Measurements from ENCODE around the gene KLC1.

Gene KLC1

GRCh38 chr14:103738166-103738565 is 109.2 kb downstream of the KLC1 start:
- WGBS (ENCODE audit: insufficient coverage) = 97% methylated on average over 4 of the region's 10 CpGs
- Histone ChIP-seq H3K27ac (ENCODE audit: insufficient read depth in 1 of 2, low read depth in 1 of 2, low read length in 2 of 2, poor library complexity in 1 of 2, severe bottlenecking in 2 of 2) (no peak overlapping the region), H3K4me3 (ENCODE audit: control insufficient read depth in 1 of 7, extremely low read depth in 1 of 7, insufficient read depth in 4 of 7, low read depth in 2 of 7, low read length in 6 of 7) (no peak overlapping the region), H3K36me3 (ENCODE audit: control insufficient read depth in 4 of 4, insufficient read depth in 4 of 4, low read length in 3 of 4) (peaks cover 0 to 26% (median 9%) of the 10 kb centered on the region in 4 experiments), H3K4me1 (ENCODE audit: control extremely low read depth in 1 of 4, control insufficient read depth in 4 of 4, insufficient read depth in 4 of 4, low read length in 3 of 4) (peaks cover 0 to 7% (median 1%) of the 10 kb centered on the region in 4 experiments), H3K27me3 (replicated peaks in 2 of 5; ENCODE audit: control insufficient read depth in 4 of 5, insufficient read depth in 5 of 5, low read length in 4 of 5) (no peaks in the 10 kb centered on the region), H3K9me3 (ENCODE audit: control extremely low read depth in 1 of 5, control insufficient read depth in 4 of 5, insufficient read depth in 2 of 5, low read depth in 1 of 5, low read length in 4 of 5) (no peaks in the 10 kb centered on the region)
- CTCF ChIA-PET = no interaction called here
- POLR2A ChIA-PET = no interaction called here
- no peak for DNase-seq

GRCh38 chr14:103738701-103739451 is 109.9 kb downstream of the KLC1 start:
- WGBS (ENCODE audit: insufficient coverage) = 95% methylated on average over 33 of the region's 34 CpGs
- no peak for DNase-seq
- H3K36me3 ChIP-seq (ENCODE audit: control insufficient read depth in 4 of 4, insufficient read depth in 4 of 4, low read length in 3 of 4) = peaks cover 0 to 19% (median 6%) of the 10 kb centered on the region in 4 experiments
- H3K4me1 ChIP-seq (ENCODE audit: control extremely low read depth in 1 of 4, control insufficient read depth in 4 of 4, insufficient read depth in 4 of 4, low read length in 3 of 4) = peaks cover 0 to 7% (median 1%) of the 10 kb centered on the region in 4 experiments
- H3K4me3 ChIP-seq (ENCODE audit: control insufficient read depth in 1 of 7, extremely low read depth in 1 of 7, insufficient read depth in 4 of 7, low read depth in 2 of 7, low read length in 6 of 7) = no peak overlapping the region
- ChIA-PET POLR2A (no interaction called here), CTCF (interaction anchor here (1.2 kb wide), 1 partner anchor 13 kb away, joined by 3 read pairs; no protein-coding TSS in a partner anchor)
- H3K27me3 ChIP-seq (replicated peaks in 2 of 5; ENCODE audit: control insufficient read depth in 4 of 5, insufficient read depth in 5 of 5, low read length in 4 of 5) = no peaks in the 10 kb centered on the region
- no peaks in the 10 kb centered on the region for H3K9me3 ChIP-seq (ENCODE audit: control extremely low read depth in 1 of 5, control insufficient read depth in 4 of 5, insufficient read depth in 2 of 5, low read depth in 1 of 5, low read length in 4 of 5)
- no peak overlapping the region for H3K27ac ChIP-seq (ENCODE audit: insufficient read depth in 1 of 2, low read depth in 1 of 2, low read length in 2 of 2, poor library complexity in 1 of 2, severe bottlenecking in 2 of 2)

GRCh38 chr14:103739466-103739792 is 110.4 kb downstream of the KLC1 start:
- POLR2A ChIA-PET = no interaction called here
- Histone ChIP-seq H3K27ac (ENCODE audit: insufficient read depth in 1 of 2, low read depth in 1 of 2, low read length in 2 of 2, poor library complexity in 1 of 2, severe bottlenecking in 2 of 2) (no peak overlapping the region), H3K27me3 (replicated peaks in 2 of 5; ENCODE audit: control insufficient read depth in 4 of 5, insufficient read depth in 5 of 5, low read length in 4 of 5) (no peaks in the 10 kb centered on the region), H3K4me1 (ENCODE audit: control extremely low read depth in 1 of 4, control insufficient read depth in 4 of 4, insufficient read depth in 4 of 4, low read length in 3 of 4) (peaks cover 0 to 7% (median 1%) of the 10 kb centered on the region in 4 experiments), H3K4me3 (ENCODE audit: control insufficient read depth in 1 of 7, extremely low read depth in 1 of 7, insufficient read depth in 4 of 7, low read depth in 2 of 7, low read length in 6 of 7) (no peak overlapping the region), H3K36me3 (ENCODE audit: control insufficient read depth in 4 of 4, insufficient read depth in 4 of 4, low read length in 3 of 4) (peaks cover 0 to 14% (median 3%) of the 10 kb centered on the region in 4 experiments), H3K9me3 (ENCODE audit: control extremely low read depth in 1 of 5, control insufficient read depth in 4 of 5, insufficient read depth in 2 of 5, low read depth in 1 of 5, low read length in 4 of 5) (no peaks in the 10 kb centered on the region)
- CTCF ChIA-PET = interaction anchor here (1.2 kb wide), 1 partner anchor 12 kb away, joined by 3 read pairs; no protein-coding TSS in a partner anchor
- no peak for DNase-seq
- WGBS (ENCODE audit: insufficient coverage) = 96% methylated on average over 6 of the region's 6 CpGs

- ChIA-PET CTCF (interaction anchor here (1.2 kb wide), 1 partner anchor 12 kb away, joined by 3 read pairs; no protein-coding TSS in a partner anchor), POLR2A (no interaction called here)
- no peak for DNase-seq
- 96% methylated on average over 25 of the region's 30 CpGs for WGBS (ENCODE audit: insufficient coverage)
- Histone ChIP-seq H3K4me1 (ENCODE audit: control extremely low read depth in 1 of 4, control insufficient read depth in 4 of 4, insufficient read depth in 4 of 4, low read length in 3 of 4) (peaks cover 0 to 7% (median 1%) of the 10 kb centered on the region in 4 experiments), H3K36me3 (ENCODE audit: control insufficient read depth in 4 of 4, insufficient read depth in 4 of 4, low read length in 3 of 4) (peaks cover 0 to 12% (median under 1%) of the 10 kb centered on the region in 4 experiments), H3K4me3 (ENCODE audit: control insufficient read depth in 1 of 7, extremely low read depth in 1 of 7, insufficient read depth in 4 of 7, low read depth in 2 of 7, low read length in 6 of 7) (no peak overlapping the region), H3K9me3 (ENCODE audit: control extremely low read depth in 1 of 5, control insufficient read depth in 4 of 5, insufficient read depth in 2 of 5, low read depth in 1 of 5, low read length in 4 of 5) (no peaks in the 10 kb centered on the region), H3K27ac (ENCODE audit: insufficient read depth in 1 of 2, low read depth in 1 of 2, low read length in 2 of 2, poor library complexity in 1 of 2, severe bottlenecking in 2 of 2) (no peak overlapping the region), H3K27me3 (replicated peaks in 2 of 5; ENCODE audit: control insufficient read depth in 4 of 5, insufficient read depth in 5 of 5, low read length in 4 of 5) (no peaks in the 10 kb centered on the region)
Observed at GRCh38 chr14:103739793-103740501, 110.9 kb downstream of the KLC1 start.

- POLR2A ChIA-PET = interaction anchor here (0.5 kb wide), 1 partner anchor 29 kb away, joined by 3 read pairs; no protein-coding TSS in a partner anchor
- H3K36me3 ChIP-seq (ENCODE audit: control insufficient read depth in 4 of 4, insufficient read depth in 4 of 4, low read length in 3 of 4) = peaks cover 0 to 8% (median 0%) of the 10 kb centered on the region in 4 experiments
- H3K27ac ChIP-seq (ENCODE audit: insufficient read depth in 1 of 2, low read depth in 1 of 2, low read length in 2 of 2, poor library complexity in 1 of 2, severe bottlenecking in 2 of 2) = no peak overlapping the region
- no peak overlapping the region for H3K4me3 ChIP-seq (ENCODE audit: control insufficient read depth in 1 of 7, extremely low read depth in 1 of 7, insufficient read depth in 4 of 7, low read depth in 2 of 7, low read length in 6 of 7)
- H3K9me3 ChIP-seq (ENCODE audit: control extremely low read depth in 1 of 5, control insufficient read depth in 4 of 5, insufficient read depth in 2 of 5, low read depth in 1 of 5, low read length in 4 of 5) = no peaks in the 10 kb centered on the region
- CTCF ChIA-PET = interaction anchor here (0.6 to 1.8 kb wide), 3 partner anchors 8 to 267 kb away, joined by 3 to 9 read pairs (median 4); no protein-coding TSS in a partner anchor
- peaks cover 0 to 5% (median 1%) of the 10 kb centered on the region in 4 experiments for H3K4me1 ChIP-seq (ENCODE audit: control extremely low read depth in 1 of 4, control insufficient read depth in 4 of 4, insufficient read depth in 4 of 4, low read length in 3 of 4)
- H3K27me3 ChIP-seq (replicated peaks in 2 of 5; ENCODE audit: control insufficient read depth in 4 of 5, insufficient read depth in 5 of 5, low read length in 4 of 5) = no peaks in the 10 kb centered on the region
- no peak for DNase-seq
- WGBS (ENCODE audit: insufficient coverage) = 70% methylated on average over 10 of the region's 14 CpGs
Observed at GRCh38 chr14:103740991-103741689, 112.1 kb downstream of the KLC1 start.

DNA sequence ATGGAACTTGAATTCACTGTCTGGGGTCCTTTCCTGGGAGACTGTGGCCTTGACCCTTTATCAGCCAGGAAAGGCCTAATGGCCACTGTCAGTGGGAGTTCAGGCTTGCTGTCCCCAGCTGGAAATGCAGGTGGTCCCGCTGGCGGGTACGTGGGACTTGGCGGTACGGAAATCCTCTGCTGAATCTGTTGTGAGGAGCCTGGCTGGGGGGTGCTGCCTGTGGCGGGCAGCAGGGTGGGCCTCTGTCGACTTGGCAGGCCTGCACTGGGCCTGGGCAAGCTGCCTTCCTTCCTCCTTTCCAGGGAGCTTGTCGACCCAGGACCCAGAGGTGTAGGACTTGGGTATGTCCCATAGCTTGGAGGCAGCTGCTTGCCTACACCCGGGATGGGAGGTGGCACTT is 112.9 kb downstream of the KLC1 start:
- Histone ChIP-seq H3K36me3 (ENCODE audit: control insufficient read depth in 4 of 4, insufficient read depth in 4 of 4, low read length in 3 of 4) (peaks cover 0 to 8% (median 0%) of the 10 kb centered on the region in 4 experiments), H3K27me3 (replicated peaks in 2 of 5; ENCODE audit: control insufficient read depth in 4 of 5, insufficient read depth in 5 of 5, low read length in 4 of 5) (no peaks in the 10 kb centered on the region), H3K4me1 (ENCODE audit: control extremely low read depth in 1 of 4, control insufficient read depth in 4 of 4, insufficient read depth in 4 of 4, low read length in 3 of 4) (peaks cover 0 to 5% (median 1%) of the 10 kb centered on the region in 4 experiments), H3K9me3 (ENCODE audit: control extremely low read depth in 1 of 5, control insufficient read depth in 4 of 5, insufficient read depth in 2 of 5, low read depth in 1 of 5, low read length in 4 of 5) (no peaks in the 10 kb centered on the region), H3K4me3 (ENCODE audit: control insufficient read depth in 1 of 7, extremely low read depth in 1 of 7, insufficient read depth in 4 of 7, low read depth in 2 of 7, low read length in 6 of 7) (no peak overlapping the region), H3K27ac (ENCODE audit: insufficient read depth in 1 of 2, low read depth in 1 of 2, low read length in 2 of 2, poor library complexity in 1 of 2, severe bottlenecking in 2 of 2) (no peak overlapping the region)
- ChIA-PET CTCF (interaction anchor here (0.6 to 1.8 kb wide), 2 partner anchors 8 to 266 kb away, joined by 3 to 9 read pairs; no protein-coding TSS in a partner anchor), POLR2A (no interaction called here)
- 91% methylated on average over 7 of the region's 9 CpGs for WGBS (ENCODE audit: insufficient coverage)
- no peak for DNase-seq
